ENCODE measurements around the gene LAMA3.
A peak's percentile ranks its signal among the peaks of the same experiment; 100 is the strongest.

Gene LAMA3

GRCh38 chr18:23689031-23689615 lies at the start of gene LAMA3:
Gene LAMA3 (plus strand): TSS chr18:23689453. CDS start chr18:23689684, 231 bp downstream.
- DNase-seq (ENCODE audit: low read depth): no peak
- peak within 1 kb of the TSS; percentile 28 for H3K4me3 ChIP-seq (ENCODE audit: low read depth, low read length)
- TF ChIP-seq CTCF (IDR thresholded peaks at IDR 0.05; ENCODE audit: insufficient read depth, low read depth, low read length, missing control alignments): no peak

- no peak for TF ChIP-seq CTCF (IDR thresholded peaks at IDR 0.05; ENCODE audit: insufficient read depth, low read depth, low read length, missing control alignments)
Measured at GRCh38 chr18:23640052-23640451, 49.2 kb upstream of the LAMA3 start.

GRCh38 chr18:23641143-23641720 lies 48.0 kb upstream of the LAMA3 start:
- no peak for TF ChIP-seq CTCF (IDR thresholded peaks at IDR 0.05; ENCODE audit: insufficient read depth, low read depth, low read length, missing control alignments)

More at GRCh38 chr18:23640052-23640451, 49.2 kb upstream of the LAMA3 start:
- DNase-seq (ENCODE audit: low read depth): no peak
- H3K4me3 ChIP-seq (ENCODE audit: low read depth, low read length): no peak overlapping the region

GRCh38 chr18:23641937-23642666 lies 47.2 kb upstream of the LAMA3 start:
- no peak for DNase-seq (ENCODE audit: low read depth)
- no peak overlapping the region for H3K4me3 ChIP-seq (ENCODE audit: low read depth, low read length)
- no peak for TF ChIP-seq CTCF (IDR thresholded peaks at IDR 0.05; ENCODE audit: insufficient read depth, low read depth, low read length, missing control alignments)

More at GRCh38 chr18:23641143-23641720, 48.0 kb upstream of the LAMA3 start:
- no peak overlapping the region for H3K4me3 ChIP-seq (ENCODE audit: low read depth, low read length)
- DNase-seq (ENCODE audit: low read depth): no peak

GRCh38 chr18:23643815-23644490 lies 45.3 kb upstream of the LAMA3 start:
- H3K4me3 ChIP-seq (ENCODE audit: low read depth, low read length): no peak overlapping the region
- no peak for TF ChIP-seq CTCF (IDR thresholded peaks at IDR 0.05; ENCODE audit: insufficient read depth, low read depth, low read length, missing control alignments)
- DNase-seq (ENCODE audit: low read depth): no peak

- H3K4me3 ChIP-seq (ENCODE audit: low read depth, low read length): no peak overlapping the region
- TF ChIP-seq CTCF (IDR thresholded peaks at IDR 0.05; ENCODE audit: insufficient read depth, low read depth, low read length, missing control alignments): no peak
- DNase-seq (ENCODE audit: low read depth): no peak
Measured at GRCh38 chr18:23645568-23646175, 43.6 kb upstream of the LAMA3 start.

All from GM12865 (cell line).